Muscle of back (tissue), 11 donors: ENCODE results near the gene DNTTIP2. TPM values are rescaled to one million over a fixed set of nuclear protein-coding genes. Genes with fewer than 3 reads are reported as not detected.
"Not testable (repeated sequence)": the region's sequence is repeated elsewhere in the genome, so short reads cannot be mapped to it uniquely, and the experiment has no call there.

Experiments
- DNase-seq, 3 donors: peaks; one replicate each; pipeline versions ENCODE4 v3.0.0 to v3.0.0-alpha.2; 2013
- polyA plus RNA-seq, 10 donors: library from polyadenylated mRNA; unstranded; fragments of 120-200 nt; gene quantifications; one replicate each; pipeline ENCODE4 v1.2.1, GENCODE V29; 2013; ENCODE audit not compliant: insufficient read length in 10 of 10

Gene DNTTIP2
- polyA plus RNA-seq, 10 donors: 41.0 to 55.1 (median 45.4) TPM

DNA sequence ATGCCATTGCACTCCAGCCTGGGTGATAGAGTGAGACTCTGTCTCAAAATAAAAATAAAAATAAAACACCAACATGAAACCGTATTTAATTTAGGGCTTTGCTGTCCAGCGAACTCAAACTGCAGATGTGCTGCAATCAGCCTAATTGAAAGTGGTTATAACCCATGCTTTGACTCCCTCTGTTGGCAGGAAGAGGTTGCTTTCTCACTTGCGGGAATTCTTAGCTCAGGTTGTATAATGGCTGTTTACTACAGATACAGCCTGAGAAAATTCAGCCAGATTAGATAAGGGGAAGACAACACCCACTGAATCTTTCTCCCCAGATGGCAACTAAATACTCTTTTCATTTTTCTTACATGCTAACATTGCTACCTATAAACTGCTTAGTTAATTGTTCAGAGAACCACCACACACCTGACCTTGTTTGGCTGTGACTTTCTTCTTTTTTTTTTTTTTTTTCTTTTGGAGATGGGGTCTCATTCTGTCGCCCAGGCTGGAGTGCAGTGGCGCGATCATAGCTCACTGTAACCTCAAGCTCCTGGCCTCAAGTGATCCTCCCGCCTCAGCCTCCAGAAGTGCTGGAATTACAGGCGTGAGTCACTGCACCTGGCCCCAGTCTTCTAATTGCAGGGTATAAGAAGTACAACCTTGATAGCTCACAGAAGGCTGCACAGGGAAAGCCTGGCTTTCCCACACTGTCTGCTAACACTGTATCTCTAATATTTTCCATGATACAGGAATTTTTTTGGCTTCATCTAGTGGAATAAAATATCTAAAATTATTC is 34.6 kb downstream of the DNTTIP2 start:
- DNase-seq: peak; percentile 62 to 84 (median 73)

DNA sequence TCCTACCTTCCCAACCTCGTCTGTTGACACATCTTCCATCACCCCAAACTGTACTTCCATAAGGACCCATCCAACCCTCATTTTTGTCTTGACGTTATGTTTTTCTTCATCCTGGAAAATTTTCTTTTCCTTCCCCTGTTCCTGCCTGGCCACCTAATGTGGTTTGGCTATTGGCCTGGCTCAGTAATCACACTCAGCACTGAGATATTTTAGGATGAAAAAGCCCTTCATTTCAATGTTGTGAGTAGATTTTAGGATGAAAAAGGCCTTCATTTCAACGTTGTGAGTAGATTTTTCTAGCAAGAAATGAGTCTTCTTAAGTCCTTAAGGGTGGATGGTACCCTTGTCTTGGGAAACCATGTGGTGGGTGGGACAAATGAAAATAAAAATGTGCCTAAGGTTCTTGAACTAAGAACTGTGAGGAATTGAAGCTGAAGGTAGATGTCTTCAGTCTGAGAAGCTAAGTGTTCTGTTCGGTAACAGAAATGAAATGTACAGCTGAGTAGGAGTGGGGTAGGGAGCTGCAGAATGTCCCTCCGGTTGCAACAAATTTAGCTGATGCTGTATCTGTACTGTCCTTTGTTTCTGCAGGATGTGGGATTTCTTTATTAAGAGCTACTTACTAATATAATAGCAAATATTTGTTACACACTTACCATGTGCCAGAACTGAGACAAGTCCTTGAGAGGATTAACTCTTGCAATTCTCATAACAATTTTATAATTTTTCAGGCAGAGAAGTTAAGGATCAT is 36.1 kb downstream of the DNTTIP2 start:
- DNase-seq: no peak

DNA sequence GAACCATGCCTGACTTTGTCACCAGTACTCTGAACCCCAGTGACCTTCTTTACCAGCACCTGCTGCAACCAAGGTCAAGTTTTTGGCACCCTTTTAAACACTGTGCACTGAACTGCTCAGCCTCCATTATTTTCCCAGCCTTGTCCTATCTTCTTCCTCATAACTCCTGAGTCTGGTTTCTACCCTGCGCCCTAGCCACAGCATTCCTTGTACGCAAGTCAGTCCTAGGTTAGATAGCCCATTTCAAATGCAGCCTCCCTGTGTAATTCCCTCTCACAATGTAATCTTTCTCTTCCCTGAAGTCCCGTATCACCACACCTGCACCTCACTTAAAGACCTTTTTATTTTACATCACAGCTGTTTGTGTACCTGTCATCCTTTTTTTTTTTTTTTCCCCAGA is 37.2 kb downstream of the DNTTIP2 start:
- no peak for DNase-seq

DNA sequence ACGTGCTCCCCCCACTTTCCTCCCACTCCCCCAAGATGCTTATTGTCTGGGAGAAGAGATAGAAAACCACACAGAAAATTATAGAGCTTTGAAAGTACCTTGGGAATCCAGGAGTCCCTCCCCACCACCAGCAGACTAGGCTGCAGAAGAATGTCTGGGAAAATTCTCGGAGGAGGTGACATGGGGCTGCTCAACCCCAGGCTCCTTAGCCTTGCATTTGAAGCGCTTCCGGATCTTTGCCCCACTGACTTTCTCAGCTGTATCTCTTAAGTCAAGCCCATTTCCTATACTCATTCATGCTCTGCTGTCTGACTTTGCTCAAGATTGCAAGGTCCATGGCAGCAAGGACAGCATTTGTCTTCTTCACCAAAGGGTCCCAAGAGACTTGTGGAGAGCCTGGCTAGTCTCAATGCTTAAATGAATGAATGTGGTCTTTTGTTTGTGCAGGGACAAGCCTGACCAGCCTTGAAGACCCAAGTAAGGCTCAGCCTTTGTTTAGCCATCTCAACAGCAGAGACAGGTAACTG is 38.0 kb downstream of the DNTTIP2 start:
- DNase-seq: no peak

DNA sequence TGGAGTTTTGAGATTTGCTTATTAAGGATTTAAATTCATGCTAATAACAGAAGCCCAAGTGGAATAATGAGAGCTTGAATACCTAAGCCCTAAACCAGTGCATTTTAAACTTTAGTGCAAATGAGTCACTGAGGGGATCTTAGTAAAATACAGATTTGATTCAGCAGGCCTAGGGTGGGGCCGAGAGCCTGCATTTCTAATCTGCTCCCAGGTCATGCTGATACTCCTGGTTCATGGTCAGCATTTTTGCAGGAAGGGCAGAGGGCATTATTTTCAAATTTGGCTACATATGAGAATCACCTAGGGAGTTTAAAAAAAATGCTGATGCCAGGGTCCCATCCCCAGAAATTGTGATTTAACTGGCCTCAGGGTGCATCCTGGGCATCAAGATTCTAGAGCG is 39.3 kb downstream of the DNTTIP2 start:
- DNase-seq: no peak

DNA sequence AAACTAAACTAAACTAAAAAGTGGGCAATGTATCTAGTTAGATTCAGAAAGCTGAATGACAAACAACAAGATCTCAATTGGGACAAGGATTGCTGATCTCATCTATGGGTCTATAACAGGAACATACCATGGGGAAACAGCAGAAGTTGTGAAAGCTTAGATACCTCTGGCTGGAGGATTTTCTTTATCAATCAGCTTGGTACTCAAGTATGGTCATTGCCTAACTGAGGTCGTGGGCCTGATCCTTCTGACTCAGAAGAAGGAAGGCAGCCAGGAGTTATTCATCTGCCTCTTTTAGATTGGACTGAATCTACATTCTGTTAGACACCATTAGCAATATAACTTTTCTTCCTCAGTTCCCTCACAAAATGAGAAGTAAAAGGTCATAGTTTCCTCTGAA is 39.7 kb downstream of the DNTTIP2 start:
- no peak for DNase-seq

DNA sequence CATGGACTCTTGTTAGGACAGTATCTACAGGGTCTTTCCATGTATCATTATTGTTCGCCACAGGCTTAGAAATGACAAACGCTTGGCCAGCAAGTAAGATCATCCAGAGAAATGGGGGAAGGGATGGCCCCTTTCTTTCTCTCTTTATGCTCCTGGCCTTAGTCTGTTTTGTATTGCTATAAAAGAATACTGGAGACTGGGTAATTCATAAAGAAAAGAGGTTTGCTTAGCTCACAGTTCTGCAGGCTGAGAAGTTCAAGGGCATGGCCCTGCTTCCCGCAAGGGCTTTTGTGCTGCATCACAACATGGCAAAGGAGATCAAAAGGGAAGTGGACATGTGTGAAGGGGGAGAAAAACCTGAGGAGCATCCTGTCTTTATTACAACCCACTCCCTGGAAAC is 41.0 kb downstream of the DNTTIP2 start:
- no peak for DNase-seq

DNA sequence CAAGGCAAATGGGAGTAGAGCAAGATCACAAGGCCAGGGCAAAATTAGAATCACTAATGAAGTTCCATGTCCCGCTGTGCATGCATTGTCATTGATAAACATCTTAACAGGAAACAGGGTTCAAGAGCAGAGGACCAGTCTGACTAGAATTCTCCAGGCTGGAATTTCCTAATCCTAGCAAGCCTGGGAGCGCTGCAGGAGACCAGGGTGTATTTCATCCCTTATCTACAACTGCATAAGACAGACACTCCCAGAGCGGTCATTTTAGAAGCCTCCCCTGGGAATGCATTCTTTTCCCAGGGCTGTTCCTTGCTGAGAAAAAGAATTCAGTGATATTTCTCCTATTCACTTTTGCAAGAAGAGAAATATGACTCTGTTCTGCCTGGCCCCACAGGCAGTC is 45.7 kb downstream of the DNTTIP2 start:
- not testable (repeated sequence) for DNase-seq

DNA sequence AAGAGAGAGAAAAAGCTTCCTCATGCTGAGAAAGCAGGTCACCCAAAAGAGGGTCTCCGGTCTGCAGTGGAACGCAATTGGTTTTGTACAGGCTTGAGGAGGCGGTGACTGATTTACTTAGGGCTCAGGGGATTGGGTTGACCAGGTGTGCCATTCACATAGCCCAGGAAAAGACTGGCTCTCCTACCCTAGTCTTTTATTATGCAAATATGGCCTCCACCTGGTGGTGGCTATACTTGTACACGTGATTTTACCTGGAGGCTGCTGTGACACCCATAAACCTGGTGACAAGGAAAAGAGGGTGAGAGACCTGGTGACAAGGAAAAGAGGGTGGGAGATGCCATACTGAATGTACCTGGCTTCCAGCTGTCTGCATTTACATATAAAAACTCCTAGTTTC is 49.9 kb downstream of the DNTTIP2 start:
- no peak for DNase-seq

DNA sequence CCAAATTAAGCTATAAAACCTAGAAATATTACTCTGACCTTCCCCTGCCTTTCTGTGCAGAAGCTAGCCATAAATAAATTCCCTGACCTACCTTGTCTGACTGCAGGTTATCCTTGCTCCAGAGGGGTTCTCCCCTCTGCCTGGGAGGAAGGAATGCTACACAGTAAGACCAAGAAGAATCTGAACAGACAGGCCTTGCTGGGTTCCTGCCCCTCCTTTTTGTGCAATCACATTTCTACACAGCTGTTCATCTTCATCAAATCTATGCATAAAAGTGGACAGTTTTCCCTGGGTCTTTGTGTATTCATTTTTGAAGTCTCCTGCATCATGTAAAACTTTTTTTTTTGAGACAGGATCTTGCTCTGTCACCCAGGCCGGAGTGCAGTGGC is 50.6 kb downstream of the DNTTIP2 start:
- no peak for DNase-seq

DNA sequence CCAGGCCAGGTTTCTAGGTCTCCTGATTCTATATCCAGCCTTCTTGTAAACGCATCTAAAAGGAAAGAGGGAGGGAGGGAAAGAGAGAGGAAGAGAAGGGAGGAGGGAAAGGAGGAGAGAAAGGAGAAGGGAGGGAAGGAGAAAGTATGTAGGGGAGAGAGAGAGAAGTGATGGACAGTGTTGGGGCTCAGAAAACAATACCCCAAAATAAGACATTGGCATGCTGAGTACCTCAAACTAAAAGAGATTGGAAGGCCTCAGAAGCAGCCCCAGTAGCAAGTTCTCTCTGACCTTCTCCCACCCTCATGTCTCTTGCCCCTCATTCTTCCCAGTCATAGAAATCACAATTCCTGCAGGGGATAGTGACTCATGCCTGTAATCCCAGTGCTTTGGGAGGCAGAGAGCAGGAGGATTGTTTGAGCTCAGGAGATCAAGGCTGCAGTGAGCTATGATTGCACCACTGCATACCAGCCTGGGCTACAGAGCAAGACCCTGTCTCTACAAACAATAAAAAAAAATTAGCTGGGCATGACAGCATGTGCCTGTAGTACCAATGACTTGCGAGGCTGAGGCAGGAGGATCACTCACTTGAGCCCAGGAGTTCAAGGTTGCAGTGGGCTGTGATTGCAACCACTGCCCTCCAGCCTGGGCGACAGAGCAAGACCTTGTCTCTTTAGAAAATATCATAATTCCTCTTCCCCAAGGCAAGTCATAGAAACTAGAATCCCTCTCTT is 51.2 kb downstream of the DNTTIP2 start:
- no peak for DNase-seq

DNA sequence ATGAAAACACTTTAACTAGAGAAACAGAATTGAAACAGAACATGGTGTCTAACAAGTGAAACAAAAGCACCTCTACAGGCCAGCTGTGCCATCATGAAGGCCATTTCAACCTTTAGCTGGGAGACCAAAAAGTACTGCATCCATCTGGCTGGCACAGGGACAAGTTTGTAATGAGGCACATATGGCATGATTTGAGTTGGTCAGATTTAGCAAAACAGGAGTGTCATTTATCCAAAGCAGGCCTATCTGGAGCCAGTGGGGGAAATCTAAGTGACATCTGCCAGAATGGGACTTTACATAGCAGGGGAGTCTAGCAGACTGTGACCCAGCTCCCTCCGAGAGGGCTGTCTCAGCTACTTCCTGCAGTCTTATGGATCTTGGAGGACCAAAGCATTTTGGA is 51.9 kb downstream of the DNTTIP2 start:
- DNase-seq: no peak

DNA sequence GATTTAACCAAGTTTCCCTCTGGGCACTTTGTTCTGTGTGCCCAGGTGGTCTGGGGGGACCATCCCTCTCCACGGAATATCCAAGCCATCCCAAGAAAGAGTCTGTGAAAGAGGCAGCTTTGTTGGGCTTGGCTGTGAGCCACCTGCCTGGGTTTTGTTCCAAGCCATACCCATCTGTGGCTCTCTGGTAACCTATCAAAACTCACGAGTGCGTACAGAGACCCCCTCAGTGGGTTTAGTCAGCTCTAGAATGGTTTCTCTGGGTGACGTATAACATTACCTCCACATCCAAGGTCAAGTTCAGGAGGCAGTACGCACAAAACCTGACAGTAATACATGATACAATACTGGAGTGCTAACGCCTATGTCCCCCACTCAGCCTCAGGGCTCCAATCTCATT is 54.2 kb downstream of the DNTTIP2 start:
- no peak for DNase-seq

DNA sequence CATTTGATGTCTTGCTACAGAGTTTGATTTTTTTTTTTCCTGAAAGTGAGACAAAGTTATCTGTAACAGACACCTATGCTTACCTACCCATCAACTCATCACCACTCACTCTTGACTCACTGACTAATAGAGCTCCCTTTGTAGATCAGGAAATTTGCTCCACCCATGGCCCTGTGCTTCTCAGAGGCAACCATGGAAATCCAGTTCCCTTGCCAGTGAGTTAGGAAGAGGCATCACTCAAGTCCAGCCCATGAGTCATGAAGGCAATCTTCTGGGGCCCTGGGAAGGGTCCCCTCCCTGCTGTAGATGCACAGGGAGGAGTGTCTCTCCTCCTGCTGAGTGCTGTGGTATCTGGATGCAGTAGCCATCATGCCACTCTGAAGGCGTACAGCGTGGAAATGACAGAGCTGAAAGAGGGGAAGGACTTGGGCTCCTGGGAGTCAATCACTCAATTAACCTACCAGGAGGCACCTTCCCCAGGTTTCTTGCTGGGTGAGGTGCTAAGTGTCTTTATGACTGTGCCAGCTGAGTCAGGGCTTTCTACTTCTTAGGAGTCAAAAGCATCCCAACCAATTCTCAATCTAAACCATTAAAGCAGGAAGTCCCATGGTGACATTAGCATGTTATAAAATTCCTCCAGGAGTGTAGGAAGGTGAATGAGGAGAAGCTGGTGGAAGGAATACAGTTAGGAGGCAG is 56.1 kb downstream of the DNTTIP2 start:
- no peak for DNase-seq

DNA sequence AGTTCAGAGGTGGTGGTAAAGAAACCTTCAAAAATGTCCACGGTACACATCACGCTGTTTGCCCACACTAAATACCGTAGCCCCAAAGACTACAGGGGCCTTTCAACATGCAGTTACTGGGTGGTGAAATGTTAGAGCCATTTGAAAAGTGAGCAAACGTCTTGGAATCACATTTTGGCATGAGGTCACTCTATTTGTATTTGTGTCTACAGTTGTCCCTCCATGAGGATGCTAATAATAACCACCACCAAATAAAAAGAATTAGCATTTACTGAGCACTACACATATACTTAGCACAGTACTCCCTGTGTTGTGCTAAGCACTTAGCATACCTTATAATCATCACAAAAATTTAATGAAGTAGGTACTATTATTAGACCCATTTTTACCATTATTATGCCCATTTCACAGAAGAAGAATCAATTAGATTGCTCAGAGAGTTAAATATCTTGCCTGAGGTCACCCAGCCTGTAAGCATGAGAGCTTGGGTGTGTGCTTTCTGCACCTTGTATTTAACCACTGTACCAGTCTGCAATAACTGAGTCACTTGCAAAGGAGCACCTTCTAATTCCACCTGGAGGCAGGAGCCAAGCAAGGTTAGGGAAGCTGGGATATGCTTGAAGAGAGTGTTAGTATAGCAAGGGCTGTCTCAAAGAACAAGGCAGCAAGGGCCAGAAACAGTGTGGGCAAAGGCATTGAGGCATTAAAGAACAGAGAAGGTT is 57.4 kb downstream of the DNTTIP2 start:
- no peak for DNase-seq

DNA sequence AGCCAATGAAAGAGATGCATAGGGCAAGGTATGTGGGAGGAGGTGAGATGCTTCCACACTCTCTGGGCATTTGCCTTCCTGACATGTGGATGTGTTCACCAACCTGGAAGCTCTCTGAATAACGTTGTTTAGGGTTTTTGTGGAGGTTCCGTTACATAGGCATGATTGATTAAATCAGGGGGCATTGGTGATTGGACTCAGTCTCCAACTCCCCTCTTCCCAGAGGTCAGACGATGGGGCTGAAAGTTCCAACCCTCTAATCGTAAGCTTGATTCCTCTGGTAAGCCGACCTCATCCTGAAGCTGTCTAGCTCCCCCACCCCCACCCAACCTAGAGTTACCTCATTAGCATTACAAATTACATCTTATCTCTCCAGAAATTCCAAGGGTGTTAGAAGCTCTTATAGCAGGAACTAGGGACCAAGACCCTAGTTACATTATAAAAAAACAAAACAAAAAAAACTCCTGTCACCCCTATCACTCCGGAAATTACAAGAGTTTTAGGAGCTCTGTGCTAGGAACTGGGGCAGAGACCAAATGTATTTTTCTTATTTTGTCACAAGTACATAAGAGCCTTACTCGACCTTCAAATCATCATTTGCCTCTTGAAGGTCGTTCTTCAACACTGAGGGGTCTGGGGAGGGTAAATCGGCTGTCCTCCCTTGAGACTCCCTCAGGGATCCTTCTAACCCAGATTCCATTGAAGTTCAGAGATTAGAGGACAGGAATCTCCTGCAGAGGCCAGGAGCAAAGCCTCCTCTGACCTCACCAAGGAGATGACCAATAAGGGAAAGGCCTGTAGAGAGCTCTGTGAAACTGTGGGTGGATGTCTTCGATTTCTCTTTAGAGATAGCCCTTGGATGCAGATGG is 58.2 kb downstream of the DNTTIP2 start:
- no peak for DNase-seq

DNA sequence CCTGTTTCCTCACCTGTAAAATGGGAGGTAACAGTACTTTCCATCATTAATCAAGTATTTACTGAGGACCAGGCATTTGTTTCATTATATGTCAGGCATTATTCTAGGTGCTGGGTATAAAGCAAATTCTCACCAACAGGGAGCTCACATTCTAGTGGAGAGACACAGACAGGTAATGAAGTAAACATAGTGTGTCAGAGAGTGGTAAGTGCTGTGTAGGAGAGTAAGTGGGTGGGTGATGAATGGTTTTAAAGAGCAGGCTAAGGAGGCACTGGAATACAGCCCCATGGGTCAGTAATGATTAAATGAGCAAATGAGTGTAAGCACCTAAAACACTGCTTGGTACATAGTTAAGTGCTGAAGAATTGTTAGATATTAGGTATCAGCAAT is 60.4 kb downstream of the DNTTIP2 start:
- DNase-seq: no peak

DNA sequence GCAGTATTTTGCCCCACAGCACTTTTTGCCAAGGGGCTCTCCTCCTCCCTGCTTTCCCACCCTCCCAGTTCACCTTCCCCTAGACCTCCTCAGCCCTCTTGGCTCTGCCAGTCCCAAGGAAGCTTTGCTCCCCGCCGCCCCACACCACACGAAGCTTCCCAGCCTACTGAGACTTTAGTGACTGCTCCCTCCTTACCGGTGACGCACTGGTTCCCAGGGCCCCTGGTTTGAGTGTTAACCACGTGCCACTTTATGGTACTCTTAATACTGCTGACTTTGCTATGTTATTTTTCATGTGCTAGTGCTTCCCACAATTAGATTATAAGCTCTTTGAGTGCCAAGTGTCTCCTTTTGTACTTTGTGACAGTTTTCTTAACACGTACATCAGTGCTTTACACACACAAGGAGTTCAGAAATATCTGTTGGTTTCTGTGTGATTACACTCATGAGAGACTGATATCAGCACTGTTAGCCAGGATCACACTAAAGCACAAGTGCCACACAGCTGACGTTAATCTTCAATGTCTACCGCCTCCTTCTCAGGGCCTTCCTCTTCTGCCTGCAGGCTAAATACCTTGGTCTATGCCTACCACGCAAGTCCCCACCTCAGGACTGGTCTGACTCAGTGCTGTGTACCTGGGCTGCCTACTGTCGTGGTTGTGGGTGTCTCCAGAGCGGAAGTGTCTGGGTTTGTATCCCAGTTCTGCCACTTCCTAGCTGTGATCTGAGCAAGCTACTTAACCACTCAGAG is 61.0 kb downstream of the DNTTIP2 start:
- no peak for DNase-seq

DNA sequence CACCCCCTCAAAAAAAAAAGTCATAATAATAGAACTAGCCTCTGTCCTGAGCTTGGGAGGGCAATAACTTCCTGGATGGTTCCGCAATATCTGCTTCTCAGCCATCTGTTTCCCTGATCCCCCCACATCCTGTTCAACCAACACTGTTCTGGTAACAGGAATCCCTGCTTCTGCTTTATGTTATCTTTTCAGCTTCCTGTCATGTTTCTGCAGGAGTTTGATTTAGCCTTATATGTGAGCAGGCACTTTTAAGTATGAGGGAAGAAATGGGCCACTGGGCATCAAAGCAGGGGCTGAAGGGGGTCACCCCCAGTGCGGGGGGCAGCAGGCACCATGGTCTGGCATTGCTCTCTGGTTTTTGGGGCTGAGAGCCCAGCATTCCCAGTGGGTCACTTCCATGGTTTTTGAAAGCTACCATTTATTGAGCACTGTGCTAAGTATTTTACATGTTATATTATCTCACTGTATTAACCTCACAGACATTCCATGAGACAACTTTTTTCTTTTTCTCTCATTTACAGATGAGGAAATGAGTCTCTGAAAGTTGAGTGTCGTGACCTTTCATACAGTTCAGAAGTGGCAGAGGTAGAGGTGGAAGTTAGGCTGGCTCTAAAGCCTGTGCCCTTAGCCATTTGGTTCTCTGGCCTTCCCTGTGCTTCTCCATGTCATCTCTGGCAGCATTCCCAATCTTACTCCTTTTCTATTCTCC is 61.9 kb downstream of the DNTTIP2 start:
- DNase-seq: peak in 2 of 3 donors; percentile 50 to 60
